HG03064 (cell line): ENCODE measurements around the gene PCIF1.
"Not testable (repeated sequence)": the region's sequence is repeated elsewhere in the genome, so short reads cannot be mapped to it uniquely, and the experiment has no call there.

Experiments used
- ATAC-seq: cut with Tn5 transposase; IDR thresholded peaks from one replicate; pipeline ENCODE4 v1.9.1; 2021; ENCODE audit warnings: low read depth; ENCODE audit not compliant: unreplicated experiment

The PCIF1 gene

DNA sequence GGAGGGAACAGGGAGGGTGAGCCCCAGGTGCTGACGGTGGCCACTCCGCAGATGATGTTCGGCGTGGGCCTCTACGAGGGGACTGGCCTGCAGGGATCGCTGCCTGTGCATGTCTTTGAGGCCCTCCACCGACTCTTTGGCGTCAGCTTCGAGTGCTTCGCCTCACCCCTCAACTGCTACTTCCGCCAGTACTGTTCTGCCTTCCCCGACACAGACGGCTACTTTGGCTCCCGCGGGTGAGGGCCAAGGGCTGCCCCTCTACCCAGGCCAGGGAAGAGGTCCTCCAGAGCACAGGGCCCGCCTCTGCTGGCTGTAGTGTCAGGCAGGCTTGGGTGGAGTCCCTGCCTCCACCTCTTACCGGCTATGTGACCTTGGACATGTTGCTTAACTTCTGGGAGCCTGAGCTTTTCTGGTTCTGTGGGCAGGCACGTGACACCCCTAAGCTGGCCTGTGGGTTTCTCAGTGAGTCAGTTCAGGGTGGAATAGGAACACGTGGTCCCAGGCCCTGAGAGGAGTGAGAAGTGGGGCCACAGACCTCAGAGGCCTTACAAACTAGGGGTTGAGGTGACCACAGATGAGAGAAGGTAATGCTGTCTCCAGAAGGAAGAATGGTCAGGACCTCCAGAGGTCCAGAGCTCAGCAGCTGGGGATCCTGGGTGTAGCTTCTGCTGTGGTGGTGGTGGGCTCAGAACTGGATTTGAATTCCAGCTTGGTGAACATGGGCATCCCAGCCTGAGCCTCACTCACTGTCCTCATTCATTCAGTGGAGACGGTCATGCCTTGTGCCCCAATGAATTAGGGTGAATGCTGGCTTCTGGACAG lies 11.9 kb downstream of the PCIF1 start:
- no peak for ATAC-seq

- no peak for ATAC-seq
Measured at GRCh38 chr20:45947110-45947866, 12.8 kb downstream of the PCIF1 start.

DNA sequence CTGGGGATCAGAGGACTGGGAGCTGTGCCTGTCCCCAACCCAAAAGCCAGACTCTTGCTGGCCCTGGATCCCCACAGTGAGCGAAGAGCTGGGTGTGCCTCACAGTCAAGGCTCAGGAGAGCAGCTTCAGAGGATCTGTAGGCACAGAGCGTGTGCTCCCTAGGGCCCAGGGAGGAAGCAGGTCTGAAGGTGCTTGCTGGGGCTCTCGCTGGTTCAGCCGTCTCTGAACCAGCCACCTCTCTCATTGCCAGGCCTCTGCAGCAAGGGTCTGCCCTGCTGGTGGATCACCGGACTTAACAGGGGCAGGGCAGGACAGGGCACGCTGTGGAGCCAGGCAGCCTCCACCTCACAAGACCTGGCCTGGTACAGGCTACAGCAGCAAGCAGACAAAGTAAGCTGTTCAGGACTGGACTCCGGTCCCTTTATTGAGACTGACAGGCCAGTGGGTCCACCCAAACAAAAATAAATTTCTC lies 13.8 kb downstream of the PCIF1 start:
- ATAC-seq, result no peak

- no peak for ATAC-seq
Measured at GRCh38 chr20:45948742-45949541, 14.5 kb downstream of the PCIF1 start.

DNA sequence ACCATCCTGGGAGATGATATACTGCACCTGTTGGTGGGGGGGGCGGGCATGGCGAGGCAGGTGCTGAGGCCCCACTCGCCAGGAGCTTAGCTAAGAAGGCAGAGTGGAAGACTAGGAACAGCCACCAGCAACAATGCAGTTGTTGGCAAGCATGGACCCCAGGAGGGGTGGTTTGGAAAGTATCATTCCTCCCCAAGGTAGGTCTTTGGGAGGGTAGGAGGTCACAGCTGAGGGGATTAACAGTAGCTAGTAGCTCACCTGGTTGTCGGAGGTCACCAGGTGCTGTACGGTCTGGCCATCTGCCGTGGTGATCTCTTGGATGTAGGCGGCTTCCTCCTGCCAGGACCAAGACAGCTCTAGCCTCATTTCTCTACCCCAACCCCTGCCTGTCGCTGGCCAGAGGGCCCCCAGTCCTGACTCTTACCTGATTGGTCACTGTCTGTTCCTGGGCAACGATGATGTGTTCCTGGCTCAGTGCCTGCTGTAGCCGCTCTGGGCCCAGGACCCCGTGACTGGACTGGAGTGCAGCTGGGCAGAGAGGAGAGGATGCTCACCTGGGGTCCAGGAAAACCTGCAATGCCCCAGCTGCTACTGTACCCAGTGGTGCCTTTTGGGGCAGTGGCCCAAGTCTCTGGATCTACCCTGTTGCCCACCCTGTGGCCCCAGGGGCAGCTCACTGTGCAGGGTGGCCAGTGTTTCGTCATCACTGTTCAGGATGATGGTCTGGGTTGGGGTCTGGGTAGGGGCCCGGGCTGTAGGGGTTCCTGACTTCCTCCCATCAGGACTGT lies 15.3 kb downstream of the PCIF1 start:
- ATAC-seq, result no peak

GRCh38 chr20:45950330-45950646 lies 15.8 kb downstream of the PCIF1 start:
- ATAC-seq, result no peak

- no peak for ATAC-seq
Measured at GRCh38 chr20:45951925-45952834, 17.7 kb downstream of the PCIF1 start.

GRCh38 chr20:45952861-45953260 lies 18.4 kb downstream of the PCIF1 start:
- no peak for ATAC-seq

- ATAC-seq, result no peak
Measured at GRCh38 chr20:45953672-45954071, 19.2 kb downstream of the PCIF1 start.

DNA sequence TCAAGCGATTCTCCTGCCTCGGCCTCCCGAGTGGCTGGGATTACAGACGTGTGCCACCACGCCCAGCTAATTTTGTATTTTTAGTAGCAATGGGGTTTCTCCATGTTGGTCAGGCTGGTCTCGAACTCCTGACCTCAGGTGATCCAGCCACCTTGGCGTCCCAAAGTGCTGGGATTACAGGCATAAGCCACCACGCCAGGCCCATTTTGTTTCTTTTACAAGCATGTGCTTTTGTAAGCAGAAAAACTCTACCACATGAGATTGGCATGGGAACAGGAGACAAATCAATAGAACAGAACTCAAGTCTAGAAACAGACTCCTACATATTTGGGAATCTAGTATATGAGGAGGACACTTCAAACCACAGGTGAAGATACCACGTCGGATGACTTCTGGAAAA lies 21.8 kb downstream of the PCIF1 start:
- ATAC-seq, result not testable (repeated sequence)

- no peak for ATAC-seq
Measured at GRCh38 chr20:45957021-45957941, 22.8 kb downstream of the PCIF1 start.

- ATAC-seq, result no peak
Measured at GRCh38 chr20:45958593-45958992, 24.1 kb downstream of the PCIF1 start.

DNA sequence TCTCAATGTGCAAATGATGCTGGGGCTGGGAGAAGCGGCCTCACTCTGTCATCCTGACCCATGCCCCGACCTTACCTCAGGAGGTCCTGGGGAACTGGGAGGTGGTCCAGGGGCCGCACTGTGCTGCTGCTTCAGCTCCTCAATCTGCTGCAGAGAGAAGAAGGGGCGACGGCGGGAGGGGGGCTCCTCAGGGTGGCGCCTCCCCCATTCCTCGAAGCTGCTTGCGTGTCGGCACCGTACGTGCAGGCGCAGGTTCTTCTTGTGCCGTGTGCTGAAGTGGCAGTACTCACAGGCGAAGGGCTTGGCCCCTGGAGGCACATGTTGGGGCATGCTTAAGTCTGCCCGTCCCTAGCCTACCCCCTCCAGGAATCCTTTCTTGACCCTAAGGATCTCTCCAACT lies 24.6 kb downstream of the PCIF1 start:
- no peak for ATAC-seq

GRCh38 chr20:45959956-45960630 lies 25.6 kb downstream of the PCIF1 start:
- no peak for ATAC-seq

GRCh38 chr20:45962031-45962755 lies 27.7 kb downstream of the PCIF1 start:
- no peak for ATAC-seq

- no peak for ATAC-seq
Measured at GRCh38 chr20:45963059-45964005, 28.8 kb downstream of the PCIF1 start.
